GM19452 (cell line): Measurements from ENCODE around the gene ASAP2.

Source experiments
- ATAC-seq: cut with Tn5 transposase; IDR thresholded peaks from one replicate; pipeline ENCODE4 v1.9.1; 2021; ENCODE audit not compliant: unreplicated experiment

Gene ASAP2

DNA sequence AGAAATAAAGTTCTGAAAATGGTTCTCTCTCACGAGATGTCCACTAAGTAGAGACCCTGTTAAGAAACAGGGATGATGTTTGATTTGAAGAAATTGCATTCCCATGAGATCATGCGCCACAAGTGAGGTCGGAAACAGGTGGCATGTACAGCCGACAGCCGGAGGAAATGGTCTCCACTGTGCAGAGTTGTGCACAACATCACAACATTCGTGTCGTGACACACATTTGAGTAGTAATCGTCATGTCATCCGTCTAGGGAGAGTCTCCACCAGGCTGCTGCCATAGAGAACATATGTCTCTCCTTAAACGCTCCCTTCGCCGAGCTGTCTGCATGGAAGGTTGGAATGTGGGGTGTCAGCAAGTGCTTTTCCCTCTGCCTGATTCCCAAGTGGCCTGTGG is 84.7 kb downstream of the ASAP2 start:
- no peak for ATAC-seq

DNA sequence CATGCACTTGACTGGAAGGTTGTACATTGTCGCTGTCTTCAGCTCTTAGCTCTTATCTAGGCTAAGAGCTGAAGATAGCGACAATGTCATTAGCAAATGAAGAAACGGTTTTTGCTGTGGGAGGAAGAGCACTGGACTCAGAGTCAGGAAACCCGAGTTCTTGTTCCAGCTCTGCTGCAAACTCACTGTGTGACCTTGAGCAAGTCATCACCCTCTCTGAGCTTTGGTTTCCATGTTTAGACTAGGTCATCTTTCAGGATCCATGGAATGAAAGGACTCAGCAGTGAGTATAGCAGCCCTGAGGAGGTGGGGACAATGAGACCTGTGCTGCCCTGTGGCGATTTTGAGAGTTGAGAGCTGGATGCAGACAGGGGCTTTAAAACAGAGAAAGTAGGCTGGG is 85.3 kb downstream of the ASAP2 start:
- no peak for ATAC-seq

DNA sequence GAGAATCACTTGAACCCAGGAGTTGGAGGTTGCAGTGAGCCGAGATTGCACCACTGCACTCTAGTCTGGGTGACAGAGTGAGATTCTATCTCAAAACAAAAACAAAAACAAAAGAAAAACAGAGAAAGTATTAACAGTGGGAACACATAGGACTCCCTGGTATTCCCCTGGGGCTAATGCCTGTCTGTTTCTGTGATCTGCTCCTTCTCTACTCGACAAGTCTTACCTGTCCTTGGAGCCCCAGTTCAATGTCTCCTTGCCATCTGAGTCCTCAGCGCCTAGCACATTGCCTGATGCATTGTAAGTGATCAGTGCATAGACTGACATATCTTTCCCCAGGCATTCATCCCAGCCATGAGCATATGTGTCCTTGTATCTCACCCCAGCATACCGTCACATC is 85.8 kb downstream of the ASAP2 start:
- no peak for ATAC-seq

DNA sequence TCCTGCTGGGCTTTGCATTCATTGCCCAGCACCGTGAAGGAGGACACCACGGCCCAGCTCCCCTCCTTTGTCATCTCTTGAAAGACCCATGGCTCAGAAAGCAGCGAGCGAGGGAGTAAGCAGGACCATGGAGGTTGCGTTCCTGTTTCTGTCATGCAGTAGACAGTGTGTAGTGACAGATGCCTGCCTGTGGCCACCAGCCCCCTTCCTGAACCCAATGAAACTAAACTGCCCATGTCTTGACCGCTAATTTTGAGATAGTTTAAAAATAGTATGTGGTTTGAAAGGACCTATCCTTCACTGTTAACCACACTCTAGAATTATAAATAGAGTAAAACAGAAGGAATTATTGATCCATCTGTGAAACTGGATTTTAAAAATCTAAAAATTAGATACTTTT is 88.2 kb downstream of the ASAP2 start:
- ATAC-seq, result no peak

DNA sequence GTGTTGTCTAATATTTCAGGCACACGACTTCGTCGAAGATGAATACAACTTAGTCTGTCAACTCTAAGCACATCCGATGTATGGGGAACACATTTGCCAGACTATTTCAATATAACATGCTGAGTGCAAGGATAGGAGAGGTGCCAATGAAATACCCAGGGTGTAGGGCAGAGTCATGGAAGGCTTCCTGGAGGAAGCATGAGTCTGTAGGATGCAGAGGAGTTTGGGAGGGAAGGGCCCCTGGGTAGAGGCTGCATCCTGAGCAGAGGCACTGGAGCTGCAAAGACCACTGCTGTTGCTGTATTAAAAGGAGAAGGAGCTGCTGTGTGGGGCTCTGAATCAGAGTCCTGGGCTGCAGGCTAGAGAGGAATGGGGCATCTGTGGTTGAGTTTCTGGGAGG is 89.9 kb downstream of the ASAP2 start:
- ATAC-seq, result no peak

DNA sequence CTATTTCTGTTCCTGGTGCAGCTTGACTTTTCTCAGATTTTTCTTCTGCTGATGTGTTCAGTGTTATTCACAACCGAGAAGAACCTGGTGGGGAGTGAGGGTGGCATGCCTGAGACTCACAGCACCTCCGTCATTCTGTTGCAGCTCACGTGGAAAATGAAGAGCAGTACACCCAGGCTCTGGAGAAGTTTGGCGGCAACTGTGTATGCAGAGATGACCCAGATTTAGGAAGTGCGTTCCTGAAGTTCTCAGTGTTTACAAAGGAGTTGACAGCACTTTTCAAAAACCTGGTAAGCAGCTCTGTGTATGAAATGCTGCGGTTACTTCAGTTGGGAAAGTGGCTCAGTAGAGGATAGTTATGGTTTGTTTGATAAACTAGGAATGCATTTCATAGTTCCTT is 90.5 kb downstream of the ASAP2 start:
- no peak for ATAC-seq

DNA sequence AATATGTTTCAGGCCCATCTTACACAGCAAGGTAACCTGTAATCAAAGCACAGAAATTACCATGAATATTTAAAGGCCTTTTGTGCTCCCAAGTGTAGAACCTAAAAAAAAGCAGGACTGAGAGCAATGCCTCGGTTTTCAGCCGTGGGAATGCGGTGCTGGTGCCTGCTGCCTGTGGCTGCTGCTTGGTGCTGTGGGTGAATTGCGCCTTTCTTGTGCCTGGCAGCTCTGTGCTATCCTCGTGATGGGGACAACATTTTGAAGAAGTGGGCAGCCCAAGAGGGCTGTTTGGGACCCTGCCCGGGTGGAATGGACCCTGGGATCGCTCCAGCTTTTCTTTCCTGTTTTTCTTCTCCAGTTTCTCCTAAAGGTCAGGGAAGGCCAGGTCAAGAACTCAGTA is 91.2 kb downstream of the ASAP2 start:
- ATAC-seq, result no peak

DNA sequence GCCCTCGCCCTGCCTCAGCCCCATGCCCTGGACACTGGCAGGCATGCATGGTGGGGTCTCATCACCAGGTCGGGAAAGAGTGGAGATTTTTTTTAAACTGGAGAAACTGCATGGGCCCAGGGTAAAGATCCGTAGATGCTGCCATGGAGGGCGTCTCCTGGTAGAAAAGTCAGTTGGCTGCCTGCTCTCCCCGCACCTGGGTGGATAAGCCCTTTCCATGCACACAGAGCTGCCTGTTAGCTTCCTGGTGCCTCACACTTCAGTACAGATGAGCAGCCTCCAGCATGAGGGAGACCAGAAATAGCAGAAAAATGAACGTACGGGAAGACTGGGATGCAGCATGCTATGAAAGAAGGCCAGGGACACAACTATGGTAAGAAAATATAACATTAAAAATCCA is 92.0 kb downstream of the ASAP2 start:
- no peak for ATAC-seq

DNA sequence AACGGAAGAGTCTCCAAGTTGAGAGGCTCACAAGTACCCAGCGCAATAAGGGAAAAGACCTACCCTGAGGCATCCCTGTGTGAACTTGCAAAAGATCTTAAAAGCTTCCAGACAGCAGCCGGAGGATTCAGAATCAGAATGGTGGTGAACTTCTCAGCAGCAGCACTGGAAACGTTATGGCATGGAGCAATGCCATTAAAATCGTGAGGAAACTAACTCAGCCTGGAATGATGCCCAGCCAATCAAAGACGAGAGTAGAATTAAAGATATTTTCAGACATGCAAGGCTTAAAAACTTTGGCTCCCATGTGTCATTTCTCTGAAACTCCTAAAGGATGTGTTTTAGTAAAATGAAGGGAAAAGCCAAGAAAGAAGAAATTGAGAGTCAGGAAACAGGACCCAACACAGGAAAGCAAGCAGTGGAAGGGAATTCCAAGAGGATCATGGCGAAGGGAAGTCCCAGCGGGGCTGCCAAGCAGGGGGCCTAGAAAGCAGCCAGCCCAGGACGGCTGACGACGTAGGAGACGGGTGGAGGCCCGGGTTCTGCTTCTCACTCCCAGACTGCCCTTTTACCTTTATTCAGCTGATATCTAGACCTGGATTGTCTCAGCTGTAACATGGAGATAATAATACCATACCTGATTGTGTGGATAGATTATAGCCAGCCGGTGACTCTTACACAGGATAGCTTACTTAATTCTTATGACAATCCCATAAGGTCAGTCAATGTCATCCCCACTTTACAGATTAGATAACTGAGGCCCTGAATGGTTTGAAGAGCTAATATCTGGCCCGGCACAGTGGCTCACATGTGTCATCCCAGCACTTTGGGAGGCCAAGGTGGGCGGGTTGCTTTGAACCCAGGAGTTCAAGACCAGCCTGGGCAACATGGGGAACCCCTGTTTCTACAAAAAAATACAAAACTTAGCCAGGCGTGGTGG is 92.8 kb downstream of the ASAP2 start:
- ATAC-seq, result no peak

DNA sequence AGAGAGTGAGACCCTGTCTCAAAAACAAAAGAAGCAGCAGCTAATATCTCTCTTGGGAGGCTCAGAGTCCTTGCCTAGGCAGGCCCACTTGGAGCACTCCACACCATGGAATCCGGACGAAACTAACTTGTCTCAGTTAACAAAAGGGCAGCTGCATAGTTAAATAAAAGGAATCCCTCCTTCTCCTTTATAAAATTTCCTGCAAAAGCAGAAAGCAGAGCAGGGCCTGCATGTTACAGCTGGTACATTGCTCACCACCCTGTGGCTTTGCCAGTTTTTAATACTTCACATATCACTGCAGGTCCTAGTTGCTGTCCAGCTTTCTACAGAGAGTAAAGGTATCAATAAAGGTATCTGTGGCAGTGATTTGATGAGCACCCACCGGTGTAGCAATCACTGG is 93.6 kb downstream of the ASAP2 start:
- ATAC-seq, result no peak

DNA sequence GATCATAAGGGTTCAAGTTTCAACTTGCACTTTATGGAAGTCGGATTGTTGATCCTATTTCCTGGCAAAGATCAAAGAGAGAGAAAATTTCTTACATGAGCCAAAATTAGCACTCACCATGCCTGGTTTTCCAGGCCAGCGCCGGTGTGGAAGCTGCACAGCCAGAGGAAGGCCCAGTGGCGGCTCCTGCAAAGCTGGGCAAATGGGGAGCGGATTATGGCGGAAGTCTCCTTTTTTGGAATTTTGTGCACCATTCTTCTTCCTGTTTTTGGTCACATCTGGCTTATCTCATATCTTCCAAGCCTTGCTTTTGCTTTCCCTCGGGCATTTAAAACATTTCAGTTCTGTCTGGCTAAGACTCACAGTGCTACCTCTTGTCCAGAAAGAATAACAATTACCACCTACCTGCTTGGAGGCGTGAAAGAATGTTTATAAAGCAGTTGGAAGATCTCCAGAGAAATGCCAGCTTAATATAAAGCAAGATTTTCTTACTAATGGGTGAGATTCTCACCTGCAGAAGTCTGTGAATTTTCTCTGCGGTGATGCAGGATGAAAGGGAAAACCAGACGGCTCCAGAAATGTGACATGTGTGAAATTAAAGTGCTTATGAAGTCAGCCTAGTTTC is 94.3 kb downstream of the ASAP2 start:
- no peak for ATAC-seq

DNA sequence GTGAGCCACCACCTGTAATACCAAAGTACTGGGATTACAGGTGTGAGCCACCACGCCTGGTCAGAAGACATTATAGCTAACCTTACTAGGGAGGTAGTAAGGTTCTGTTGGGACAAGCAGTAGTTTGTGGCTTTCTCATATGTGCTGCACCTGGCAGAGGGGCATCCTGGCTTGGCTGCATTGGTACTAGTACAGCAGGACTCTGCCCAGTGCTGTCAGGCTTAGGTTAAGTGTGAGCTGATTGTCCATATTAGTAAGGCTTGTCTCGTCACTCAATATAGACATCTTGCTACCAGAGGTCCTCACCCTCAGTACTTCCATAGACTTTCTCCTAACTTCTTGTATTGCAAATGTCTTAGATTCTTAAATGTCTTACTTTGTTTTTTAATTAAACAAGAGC is 96.1 kb downstream of the ASAP2 start:
- ATAC-seq, result no peak

DNA sequence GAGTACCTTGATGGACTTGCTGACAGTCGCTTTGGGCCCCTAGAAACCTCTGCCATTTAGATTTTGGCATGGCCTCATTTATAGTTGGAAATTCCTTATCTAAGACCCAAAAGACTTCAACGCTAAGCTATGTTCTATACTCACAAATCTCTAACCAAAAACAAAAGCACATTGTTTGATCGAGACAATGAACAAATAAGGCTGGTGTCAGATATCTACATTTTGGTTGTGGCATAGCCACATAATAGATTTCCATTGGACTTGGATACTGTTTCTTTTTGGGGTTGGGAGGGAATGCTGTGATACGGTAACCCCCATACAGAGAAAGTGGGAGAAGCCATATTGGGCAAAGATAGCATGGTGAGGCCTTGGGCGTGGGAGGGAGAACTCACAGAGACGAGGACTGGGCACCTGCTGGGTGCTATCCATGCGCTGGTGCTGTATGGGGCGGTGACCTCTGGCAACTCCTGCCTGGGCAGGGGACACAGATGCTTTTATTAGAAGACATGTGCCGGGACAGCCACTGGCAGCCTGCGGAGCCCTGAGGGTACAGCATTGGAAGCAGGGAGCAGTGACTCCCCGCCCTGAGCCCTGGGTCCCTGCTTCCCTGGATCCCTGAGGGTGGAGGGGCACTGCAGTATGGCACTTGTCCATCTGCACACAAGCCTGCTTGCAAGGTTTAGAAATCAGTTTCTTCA is 97.1 kb downstream of the ASAP2 start:
- no peak for ATAC-seq

DNA sequence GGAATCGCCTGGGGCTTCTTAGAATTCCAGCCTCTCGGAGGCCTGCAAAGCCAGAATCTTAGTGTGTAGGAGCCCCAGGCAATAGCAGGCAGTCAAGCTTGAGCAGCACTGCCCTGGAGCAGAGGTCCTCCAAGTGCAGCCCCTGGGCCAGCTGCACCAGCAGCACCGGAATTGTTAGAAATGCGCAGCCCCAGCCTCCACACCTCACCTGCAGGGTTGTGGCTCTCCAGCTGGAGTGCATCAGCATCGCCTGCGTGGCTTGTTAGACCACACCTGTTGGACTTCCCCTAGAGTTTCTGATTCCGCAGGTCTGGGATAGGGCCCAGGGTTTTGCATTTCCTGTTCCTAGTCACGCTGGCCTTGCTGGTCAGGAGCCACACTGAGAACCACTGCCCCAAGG is 100.3 kb downstream of the ASAP2 start:
- no peak for ATAC-seq

DNA sequence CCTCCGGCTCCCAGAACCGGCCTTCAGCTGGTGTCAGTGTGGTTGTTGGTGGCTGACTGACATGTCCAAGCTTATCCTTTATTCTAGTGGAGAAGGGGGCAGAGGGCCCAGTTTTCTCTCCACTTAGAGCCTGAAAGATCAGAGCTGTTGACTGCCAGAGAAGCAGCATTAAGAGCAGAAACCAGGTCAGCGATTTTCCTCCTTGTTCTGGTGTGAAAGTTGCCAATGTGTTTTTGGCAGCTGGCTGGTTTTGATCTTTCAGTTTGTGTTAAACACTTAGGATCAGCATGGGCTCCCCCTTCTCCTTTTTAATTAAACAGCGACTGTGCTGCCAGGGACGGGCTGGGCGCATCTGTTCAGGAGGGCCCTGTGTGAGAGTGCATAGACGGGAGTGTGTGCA is 100.9 kb downstream of the ASAP2 start:
- no peak for ATAC-seq

DNA sequence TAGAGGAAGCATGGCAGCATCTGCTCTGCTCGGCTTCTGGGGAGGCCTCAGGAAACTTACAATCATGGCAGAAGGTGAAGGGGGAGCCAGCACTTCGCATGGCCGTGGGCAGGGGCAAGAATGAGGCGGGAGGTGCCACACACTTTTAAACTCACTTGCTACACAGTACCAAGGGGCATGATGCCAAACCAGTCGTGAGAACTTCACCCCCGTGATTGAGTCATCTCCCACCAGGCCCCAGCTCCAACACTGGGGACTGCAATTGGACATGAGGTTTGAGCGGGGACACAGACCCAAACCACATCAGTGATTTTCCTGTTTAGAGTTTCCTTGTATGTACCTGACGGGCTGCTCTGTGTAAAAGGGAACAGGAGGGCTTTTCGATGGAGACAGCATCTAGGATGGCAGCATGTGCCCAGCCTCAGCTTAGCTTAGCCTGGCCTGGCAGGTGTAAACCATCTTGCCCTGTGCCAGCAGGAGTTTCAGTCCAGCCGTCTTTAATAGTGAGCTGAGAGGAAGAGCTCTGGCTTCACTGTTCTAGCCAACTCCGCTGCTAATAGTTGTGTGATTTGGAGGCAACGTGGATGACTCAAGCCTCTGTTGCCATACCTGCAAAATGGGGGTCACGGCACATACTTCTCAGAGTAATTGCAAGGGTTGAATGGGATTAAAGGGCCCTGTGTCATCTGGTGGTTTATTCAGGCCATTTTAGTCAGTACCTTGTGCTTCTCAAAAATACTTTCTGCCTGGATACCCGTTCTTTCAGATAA is 101.8 kb downstream of the ASAP2 start:
- ATAC-seq, result no peak

DNA sequence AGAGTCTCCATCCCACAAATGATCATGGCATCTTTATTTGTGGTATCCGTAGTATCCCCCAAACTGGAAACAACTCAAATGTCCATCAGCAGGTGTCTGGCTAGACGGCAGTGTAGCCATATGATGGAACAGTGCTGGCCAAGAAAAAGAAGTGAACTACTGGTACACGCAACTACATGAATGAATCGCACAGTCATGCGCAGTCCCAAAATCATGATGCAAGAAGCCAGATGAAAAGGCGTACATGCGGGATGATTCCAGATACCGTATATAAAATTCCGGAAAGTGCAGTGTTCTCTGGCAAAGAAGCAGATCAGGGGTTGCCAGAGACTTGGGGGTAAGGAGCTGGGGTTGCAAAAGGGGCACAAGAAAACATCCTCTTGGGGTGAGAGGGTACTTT is 102.5 kb downstream of the ASAP2 start:
- no peak for ATAC-seq

DNA sequence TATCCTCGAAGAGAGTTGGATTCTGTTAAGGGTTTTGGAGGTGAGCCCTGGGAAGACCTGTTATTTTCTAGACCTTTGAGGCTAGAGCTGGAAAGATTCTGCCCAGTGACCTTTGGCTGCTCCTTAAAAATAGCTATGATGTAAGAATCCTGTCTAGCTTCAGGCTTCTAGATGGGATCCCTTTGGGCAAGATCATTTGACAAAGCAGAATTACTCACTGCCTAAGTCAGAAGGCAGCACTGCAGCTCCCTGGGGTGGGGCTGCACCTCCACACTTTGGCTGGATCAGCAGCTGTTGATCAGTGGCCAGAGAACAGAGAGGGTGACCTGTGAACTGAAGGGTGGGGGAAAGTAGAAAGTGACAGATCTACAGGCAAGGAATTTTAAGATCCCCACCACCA is 103.8 kb downstream of the ASAP2 start:
- no peak for ATAC-seq

DNA sequence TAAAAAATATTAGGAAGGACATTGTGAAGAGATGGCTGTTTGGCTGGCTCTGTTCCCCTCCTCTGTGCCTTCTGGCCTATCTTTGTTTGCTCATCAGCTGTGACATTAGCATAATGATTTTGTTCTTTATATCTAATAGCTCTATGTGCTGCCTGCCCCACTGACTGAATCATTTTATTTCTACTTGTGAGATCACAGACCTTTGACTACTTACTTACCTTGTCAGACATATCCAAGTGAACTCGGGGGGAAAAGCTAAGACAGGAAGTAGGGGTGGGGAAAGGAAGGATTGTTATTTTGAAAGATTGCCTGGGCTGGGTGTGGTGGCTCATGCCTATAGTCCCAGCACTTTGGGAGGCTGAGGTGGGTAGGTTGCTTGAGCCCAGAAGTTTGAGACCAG is 104.2 kb downstream of the ASAP2 start:
- no peak for ATAC-seq

DNA sequence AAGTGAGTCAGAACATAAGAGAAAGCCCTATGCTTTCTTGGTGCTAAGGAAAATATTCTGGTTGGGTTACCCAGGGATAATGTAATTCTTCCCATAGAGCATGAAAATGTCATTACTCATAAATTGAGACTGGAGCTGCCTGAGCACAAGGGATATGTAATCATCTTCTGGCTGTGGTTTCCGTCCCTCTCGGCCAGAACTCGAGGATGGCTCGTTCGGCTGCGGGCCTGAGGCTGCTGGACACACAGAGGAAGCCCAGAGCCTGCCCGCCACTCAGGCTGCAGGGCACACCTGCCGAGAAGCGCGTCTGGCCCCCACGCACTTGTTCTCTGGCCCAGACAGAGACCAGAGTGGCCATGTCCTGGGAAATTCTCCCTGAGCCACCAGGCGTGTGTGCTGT is 104.9 kb downstream of the ASAP2 start:
- ATAC-seq, result no peak

DNA sequence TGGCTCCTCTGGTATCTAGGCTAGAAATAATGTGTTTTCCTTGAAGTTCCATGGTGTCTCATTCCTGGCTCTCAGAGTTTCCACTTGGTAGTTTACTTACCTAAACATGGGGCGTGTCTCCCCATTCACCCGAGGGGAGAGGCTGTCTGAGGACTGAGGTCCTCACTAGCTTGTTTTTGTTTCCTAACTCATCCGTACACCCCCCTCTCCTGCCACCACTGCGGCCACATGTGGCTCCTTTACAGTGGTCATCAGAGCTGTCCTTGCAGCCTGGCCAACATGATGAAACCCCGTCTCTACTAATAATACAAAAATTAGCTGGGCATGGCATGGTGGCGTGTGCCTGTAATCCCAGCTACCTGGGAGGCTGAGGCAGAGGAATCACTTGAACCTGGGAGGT is 106.0 kb downstream of the ASAP2 start:
- no peak for ATAC-seq
